ENCODE measurements around the gene CRYAA.
A peak's percentile ranks its signal among the peaks of the same experiment; 100 is the strongest.

The CRYAA gene

DNA sequence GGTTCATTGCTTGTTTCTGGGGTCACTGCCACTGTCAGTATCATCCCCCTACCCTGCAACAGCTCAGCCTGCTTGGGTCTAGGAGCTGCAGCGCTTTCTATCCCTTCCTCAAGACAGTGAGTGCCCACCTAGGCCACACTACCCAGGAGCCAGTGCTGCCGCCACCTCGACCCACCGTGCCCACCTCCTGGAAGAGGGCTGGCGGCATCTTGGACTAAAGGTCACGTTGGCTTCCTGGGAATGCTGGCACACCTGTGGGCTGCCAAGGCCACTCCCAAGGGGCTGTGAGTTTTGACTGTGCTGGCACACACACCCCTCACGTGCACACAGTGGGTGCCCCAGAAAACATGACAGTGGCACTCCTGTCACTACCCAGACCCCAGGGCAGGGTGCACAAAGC, 22.1 kb downstream of the CRYAA start:
- Histone ChIP-seq H3K4me1 (ENCODE audit: control insufficient read depth, insufficient read depth, low read length) (no peaks in the 10 kb centered on the region), H3K4me3 (ENCODE audit: low read depth, low read length) (no peak overlapping the region), H3K9me3 (ENCODE audit: control insufficient read depth, insufficient read depth, low read depth, low read length) (no peaks in the 10 kb centered on the region), H3K27ac (ENCODE audit: extremely low read depth, low read depth, low read length) (no peak overlapping the region), H3K36me3 (ENCODE audit: control insufficient read depth in 2 of 2, insufficient read depth in 1 of 2, low read length in 2 of 2) (no peaks in the 10 kb centered on the region)
- ChIA-PET POLR2A (no interaction called here), CTCF (no interaction called here)
- no peak for TF ChIP-seq ZBTB1 (tag by site-specific recombination; IDR thresholded peaks at IDR 0.05)
- TF ChIP-seq ZNF266 (tag by site-specific recombination; IDR thresholded peaks at IDR 0.05; ENCODE audit: low read depth), result no peak
- TF ChIP-seq, protein P1, sequence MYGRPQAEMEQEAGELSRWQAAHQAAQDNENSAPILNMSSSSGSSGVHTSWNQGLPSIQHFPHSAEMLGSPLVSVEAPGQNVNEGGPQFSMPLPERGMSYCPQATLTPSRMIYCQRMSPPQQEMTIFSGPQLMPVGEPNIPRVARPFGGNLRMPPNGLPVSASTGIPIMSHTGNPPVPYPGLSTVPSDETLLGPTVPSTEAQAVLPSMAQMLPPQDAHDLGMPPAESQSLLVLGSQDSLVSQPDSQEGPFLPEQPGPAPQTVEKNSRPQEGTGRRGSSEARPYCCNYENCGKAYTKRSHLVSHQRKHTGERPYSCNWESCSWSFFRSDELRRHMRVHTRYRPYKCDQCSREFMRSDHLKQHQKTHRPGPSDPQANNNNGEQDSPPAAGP (tag by site-specific recombination; IDR thresholded peaks at IDR 0.05), result no peak
- no peak for TF ChIP-seq MEIS1 (CRISPR knock-in tag; IDR thresholded peaks at IDR 0.05; ENCODE audit: borderline replicate concordance)
- TF ChIP-seq ZNF157 (tag by site-specific recombination; IDR thresholded peaks at IDR 0.05), result no peak
- TF ChIP-seq ZNF624 (tag by site-specific recombination; IDR thresholded peaks at IDR 0.05), result no peak
- TF ChIP-seq, protein P2, sequence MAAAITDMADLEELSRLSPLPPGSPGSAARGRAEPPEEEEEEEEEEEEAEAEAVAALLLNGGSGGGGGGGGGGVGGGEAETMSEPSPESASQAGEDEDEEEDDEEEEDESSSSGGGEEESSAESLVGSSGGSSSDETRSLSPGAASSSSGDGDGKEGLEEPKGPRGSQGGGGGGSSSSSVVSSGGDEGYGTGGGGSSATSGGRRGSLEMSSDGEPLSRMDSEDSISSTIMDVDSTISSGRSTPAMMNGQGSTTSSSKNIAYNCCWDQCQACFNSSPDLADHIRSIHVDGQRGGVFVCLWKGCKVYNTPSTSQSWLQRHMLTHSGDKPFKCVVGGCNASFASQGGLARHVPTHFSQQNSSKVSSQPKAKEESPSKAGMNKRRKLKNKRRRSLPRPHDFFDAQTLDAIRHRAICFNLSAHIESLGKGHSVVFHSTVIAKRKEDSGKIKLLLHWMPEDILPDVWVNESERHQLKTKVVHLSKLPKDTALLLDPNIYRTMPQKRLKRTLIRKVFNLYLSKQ (tag by site-specific recombination; IDR thresholded peaks at IDR 0.05; ENCODE audit: borderline replicate concordance), result no peak
- TF ChIP-seq ZSCAN23 (tag by site-specific recombination; IDR thresholded peaks at IDR 0.05), result no peak
- TF ChIP-seq ZNF248 (tag by site-specific recombination; IDR thresholded peaks at IDR 0.05), result no peak

DNA sequence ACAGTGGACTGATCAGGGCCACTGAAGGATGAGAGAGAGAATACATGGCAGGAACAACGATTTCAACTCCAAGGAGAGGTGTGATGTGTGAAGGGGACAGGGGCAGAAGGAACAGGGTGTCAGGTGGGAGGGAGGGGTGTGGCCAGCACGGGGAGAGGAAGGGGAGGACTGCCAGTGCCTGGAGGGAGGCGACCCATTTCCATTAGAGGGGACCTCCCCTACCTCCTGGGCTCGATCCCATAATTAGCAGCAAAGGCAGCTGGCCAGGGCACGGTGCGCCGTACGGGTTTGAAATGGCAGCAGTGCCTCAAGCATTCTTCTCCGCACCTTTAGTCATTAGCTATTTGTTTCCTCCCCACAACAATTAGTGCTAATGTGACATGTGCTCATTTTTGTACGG, 22.7 kb downstream of the CRYAA start:
- H3K4me1 ChIP-seq (ENCODE audit: control insufficient read depth, insufficient read depth, low read length), result peaks cover 1% of the 10 kb centered on the region; the same call in 1 of the 2 replicates
- ChIA-PET CTCF (no interaction called here), POLR2A (no interaction called here)
- no peak overlapping the region for H3K4me3 ChIP-seq (ENCODE audit: low read depth, low read length)
- no peaks in the 10 kb centered on the region for H3K9me3 ChIP-seq (ENCODE audit: control insufficient read depth, insufficient read depth, low read depth, low read length)
- TF ChIP-seq ZNF785 (tag by site-specific recombination; IDR thresholded peaks at IDR 0.05) (no peak), WT1 (tag by site-specific recombination; IDR thresholded peaks at IDR 0.05) (peak; percentile 72)
- no peaks in the 10 kb centered on the region for H3K36me3 ChIP-seq (ENCODE audit: control insufficient read depth in 2 of 2, insufficient read depth in 1 of 2, low read length in 2 of 2)
- H3K27ac ChIP-seq (ENCODE audit: extremely low read depth, low read depth, low read length), result no peak overlapping the region

DNA sequence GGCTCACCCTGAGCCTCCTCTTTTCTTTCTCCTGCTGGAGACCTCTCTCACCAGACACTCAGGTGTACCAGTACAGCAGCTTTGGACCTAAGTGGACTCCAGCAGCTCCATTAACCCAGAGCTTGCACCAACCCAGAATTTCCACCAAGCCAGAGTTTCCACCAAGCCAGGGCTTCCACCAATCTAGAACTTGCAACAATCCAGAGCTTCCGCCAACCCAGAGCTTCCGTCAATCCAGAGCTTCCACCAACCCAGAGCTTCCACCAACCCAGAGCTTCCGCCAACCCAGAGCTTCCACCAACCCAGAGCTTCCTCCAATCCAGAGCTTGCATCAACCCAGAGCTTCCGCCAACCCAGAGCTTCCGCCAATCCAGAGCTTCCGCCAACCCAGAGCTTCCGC, 23.2 kb downstream of the CRYAA start:
- Histone ChIP-seq H3K9me3 (ENCODE audit: control insufficient read depth, insufficient read depth, low read depth, low read length) (no peaks in the 10 kb centered on the region), H3K4me3 (ENCODE audit: low read depth, low read length) (no peak overlapping the region), H3K36me3 (ENCODE audit: control insufficient read depth in 2 of 2, insufficient read depth in 1 of 2, low read length in 2 of 2) (no peaks in the 10 kb centered on the region), H3K27ac (ENCODE audit: extremely low read depth, low read depth, low read length) (no peak overlapping the region), H3K4me1 (ENCODE audit: control insufficient read depth, insufficient read depth, low read length) (peaks cover 6% of the 10 kb centered on the region; the same call in 1 of the 2 replicates)
- POLR2A ChIA-PET, result no interaction called here
- TF ChIP-seq, protein P3, sequence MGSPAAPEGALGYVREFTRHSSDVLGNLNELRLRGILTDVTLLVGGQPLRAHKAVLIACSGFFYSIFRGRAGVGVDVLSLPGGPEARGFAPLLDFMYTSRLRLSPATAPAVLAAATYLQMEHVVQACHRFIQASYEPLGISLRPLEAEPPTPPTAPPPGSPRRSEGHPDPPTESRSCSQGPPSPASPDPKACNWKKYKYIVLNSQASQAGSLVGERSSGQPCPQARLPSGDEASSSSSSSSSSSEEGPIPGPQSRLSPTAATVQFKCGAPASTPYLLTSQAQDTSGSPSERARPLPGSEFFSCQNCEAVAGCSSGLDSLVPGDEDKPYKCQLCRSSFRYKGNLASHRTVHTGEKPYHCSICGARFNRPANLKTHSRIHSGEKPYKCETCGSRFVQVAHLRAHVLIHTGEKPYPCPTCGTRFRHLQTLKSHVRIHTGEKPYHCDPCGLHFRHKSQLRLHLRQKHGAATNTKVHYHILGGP (tag by site-specific recombination; IDR thresholded peaks at IDR 0.05), result no peak
- TF ChIP-seq, protein P4, sequence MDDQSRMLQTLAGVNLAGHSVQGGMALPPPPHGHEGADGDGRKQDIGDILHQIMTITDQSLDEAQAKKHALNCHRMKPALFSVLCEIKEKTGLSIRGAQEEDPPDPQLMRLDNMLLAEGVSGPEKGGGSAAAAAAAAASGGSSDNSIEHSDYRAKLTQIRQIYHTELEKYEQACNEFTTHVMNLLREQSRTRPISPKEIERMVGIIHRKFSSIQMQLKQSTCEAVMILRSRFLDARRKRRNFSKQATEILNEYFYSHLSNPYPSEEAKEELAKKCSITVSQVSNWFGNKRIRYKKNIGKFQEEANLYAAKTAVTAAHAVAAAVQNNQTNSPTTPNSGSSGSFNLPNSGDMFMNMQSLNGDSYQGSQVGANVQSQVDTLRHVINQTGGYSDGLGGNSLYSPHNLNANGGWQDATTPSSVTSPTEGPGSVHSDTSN (CRISPR knock-in tag; IDR thresholded peaks at IDR 0.05), result no peak
- no peak for TF ChIP-seq ZNF514 (tag by site-specific recombination; IDR thresholded peaks at IDR 0.05)
- TF ChIP-seq ZNF433 (tag by site-specific recombination; IDR thresholded peaks at IDR 0.05; ENCODE audit: low read depth), result no peak
- no peak for TF ChIP-seq ZNF114 (tag by site-specific recombination; IDR thresholded peaks at IDR 0.05)
- no peak for TF ChIP-seq KLF7 (tag by site-specific recombination; IDR thresholded peaks at IDR 0.05; ENCODE audit: borderline replicate concordance)
- TF ChIP-seq ZNF530 (tag by site-specific recombination; IDR thresholded peaks at IDR 0.05; ENCODE audit: low read depth), result no peak
- no peak for TF ChIP-seq ZNF174 (tag by site-specific recombination; IDR thresholded peaks at IDR 0.05)
- TF ChIP-seq, protein P5, sequence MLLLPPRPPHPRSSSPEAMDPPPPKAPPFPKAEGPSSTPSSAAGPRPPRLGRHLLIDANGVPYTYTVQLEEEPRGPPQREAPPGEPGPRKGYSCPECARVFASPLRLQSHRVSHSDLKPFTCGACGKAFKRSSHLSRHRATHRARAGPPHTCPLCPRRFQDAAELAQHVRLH (tag by site-specific recombination; IDR thresholded peaks at IDR 0.05), result no peak
- TF ChIP-seq ZNF423 (tag by site-specific recombination; IDR thresholded peaks at IDR 0.05), result no peak
- TF ChIP-seq MYNN (tag by site-specific recombination; IDR thresholded peaks at IDR 0.05; ENCODE audit: borderline replicate concordance), result no peak
- no peak for TF ChIP-seq ZNF791 (tag by site-specific recombination; IDR thresholded peaks at IDR 0.05)
- TF ChIP-seq, protein P6, sequence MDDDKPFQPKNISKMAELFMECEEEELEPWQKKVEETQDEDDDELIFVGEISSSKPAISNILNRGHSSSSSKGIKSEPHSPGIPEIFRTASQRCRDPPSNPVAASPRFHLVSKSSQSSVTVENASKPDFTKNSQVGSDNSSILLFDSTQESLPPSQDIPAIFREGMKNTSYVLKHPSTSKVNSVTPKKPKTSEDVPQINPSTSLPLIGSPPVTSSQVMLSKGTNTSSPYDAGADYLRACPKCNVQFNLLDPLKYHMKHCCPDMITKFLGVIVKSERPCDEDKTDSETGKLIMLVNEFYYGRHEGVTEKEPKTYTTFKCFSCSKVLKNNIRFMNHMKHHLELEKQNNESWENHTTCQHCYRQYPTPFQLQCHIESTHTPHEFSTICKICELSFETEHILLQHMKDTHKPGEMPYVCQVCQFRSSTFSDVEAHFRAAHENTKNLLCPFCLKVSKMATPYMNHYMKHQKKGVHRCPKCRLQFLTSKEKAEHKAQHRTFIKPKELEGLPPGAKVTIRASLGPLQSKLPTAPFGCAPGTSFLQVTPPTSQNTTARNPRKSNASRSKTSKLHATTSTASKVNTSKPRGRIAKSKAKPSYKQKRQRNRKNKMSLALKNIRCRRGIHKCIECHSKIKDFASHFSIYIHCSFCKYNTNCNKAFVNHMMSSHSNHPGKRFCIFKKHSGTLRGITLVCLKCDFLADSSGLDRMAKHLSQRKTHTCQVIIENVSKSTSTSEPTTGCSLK (tag by site-specific recombination; IDR thresholded peaks at IDR 0.05), result no peak
- TF ChIP-seq, protein P7, sequence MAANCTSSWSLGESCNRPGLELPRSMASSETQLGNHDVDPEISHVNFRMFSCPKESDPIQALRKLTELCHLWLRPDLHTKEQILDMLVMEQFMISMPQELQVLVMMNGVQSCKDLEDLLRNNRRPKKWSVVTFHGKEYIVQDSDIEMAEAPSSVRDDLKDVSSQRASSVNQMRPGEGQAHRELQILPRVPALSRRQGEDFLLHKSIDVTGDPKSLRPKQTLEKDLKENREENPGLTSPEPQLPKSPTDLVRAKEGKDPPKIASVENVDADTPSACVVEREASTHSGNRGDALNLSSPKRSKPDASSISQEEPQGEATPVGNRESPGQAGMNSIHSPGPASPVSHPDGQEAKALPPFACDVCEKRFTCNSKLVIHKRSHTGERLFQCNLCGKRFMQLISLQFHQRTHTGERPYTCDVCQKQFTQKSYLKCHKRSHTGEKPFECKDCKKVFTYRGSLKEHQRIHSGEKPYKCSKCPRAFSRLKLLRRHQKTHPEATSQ (tag by site-specific recombination; IDR thresholded peaks at IDR 0.05), result no peak
- CTCF ChIA-PET, result no interaction called here
